Mesendoderm (in vitro differentiated cells): ENCODE measurements around the gene LEMD1.

ENCODE experiments used
- DNase-seq: peaks from one replicate; pipeline ENCODE4 v3.0.0; 2013
- H2AK5ac ChIP-seq: 2 replicates; pipeline ENCODE4 v1.6.1; 2013; ENCODE audit warnings: low read length, inconsistent platforms
- H2BK120ac ChIP-seq: 2 replicates; pipeline ENCODE4 v1.6.1; 2013; ENCODE audit warnings: low read depth, mild to moderate bottlenecking, low read length, moderate library complexity, mixed read lengths
- H2BK15ac ChIP-seq: replicated peaks from 2 replicates; pipeline ENCODE4 v1.6.1; 2013; ENCODE audit warnings: low read depth, mild to moderate bottlenecking, moderate library complexity
- H2BK5ac ChIP-seq: 2 replicates; pipeline ENCODE4 v1.6.1; 2013; ENCODE audit warnings: low read length, inconsistent platforms
- H3K18ac ChIP-seq: 2 replicates; pipeline ENCODE4 v1.6.1; 2013; ENCODE audit warnings: mild to moderate bottlenecking, low read length, mixed read lengths
- H3K23ac ChIP-seq: one replicate; pipeline ENCODE4 v1.6.1; 2013; ENCODE audit warnings: low read length
- H3K27ac ChIP-seq: 2 replicates; pipeline ENCODE4 v1.5.1; 2013; ENCODE audit warnings: low read depth, mild to moderate bottlenecking, inconsistent platforms, low read length, moderate library complexity
- H3K27me3 ChIP-seq: 2 replicates; pipeline ENCODE4 v1.6.1; 2013; ENCODE audit warnings: low read length, control low read depth, mild to moderate bottlenecking, inconsistent platforms; ENCODE audit not compliant: insufficient read depth, poor library complexity
- H3K36me3 ChIP-seq: 2 replicates; pipeline ENCODE4 v1.6.1; 2013; ENCODE audit warnings: low read length, inconsistent platforms; ENCODE audit not compliant: control insufficient read depth, insufficient read depth
- H3K4ac ChIP-seq: one replicate; pipeline ENCODE4 v1.6.1; 2013; ENCODE audit warnings: low read depth, mild to moderate bottlenecking, low read length, moderate library complexity
- H3K4me1 ChIP-seq: 2 replicates; pipeline ENCODE4 v1.6.1; 2013; ENCODE audit warnings: low read depth, low read length, inconsistent platforms; ENCODE audit not compliant: control insufficient read depth
- H3K4me2 ChIP-seq: 2 replicates; pipeline ENCODE4 v1.6.1; 2013; ENCODE audit warnings: low read length
- H3K4me3 ChIP-seq: 2 replicates; pipeline ENCODE4 v1.5.1; 2013; ENCODE audit warnings: mild to moderate bottlenecking, low read length
- H3K56ac ChIP-seq: one replicate; pipeline ENCODE4 v1.6.1; 2013; ENCODE audit warnings: low read length
- H3K79me1 ChIP-seq: 2 replicates; pipeline ENCODE4 v1.6.1; 2013; ENCODE audit warnings: low read length, inconsistent platforms
- H3K79me2 ChIP-seq: 2 replicates; pipeline ENCODE4 v1.6.1; 2013; ENCODE audit warnings: mild to moderate bottlenecking, low read length; ENCODE audit not compliant: control insufficient read depth, insufficient read depth
- H3K9ac ChIP-seq: 2 replicates; pipeline ENCODE4 v1.6.1; 2013; ENCODE audit warnings: low read length, inconsistent platforms
- H4K5ac ChIP-seq: one replicate; pipeline ENCODE4 v1.6.1; 2013; ENCODE audit warnings: low read length
- H4K8ac ChIP-seq: one replicate; pipeline ENCODE4 v1.6.1; 2013; ENCODE audit warnings: low read depth, mild to moderate bottlenecking, control low read depth, low read length, moderate library complexity
- WGBS: extraction: QIAGEN DNeasy Blood & Tissue Kit; methylation state at CpG from one replicate; pipeline ENCODE4 v1.1.7; 2013; ENCODE audit warnings: low lambda C conversion rate, missing lambda C conversion rate; ENCODE audit not compliant: insufficient coverage; ENCODE audit errors: extremely low coverage; 5-methylcytosine and 5-hydroxymethylcytosine counted together

The LEMD1 gene

GRCh38 chr1:205441716-205442050 lies 19.8 kb upstream of the LEMD1 start:
- no peak overlapping the region for H2BK15ac ChIP-seq
- peak overlapping the region; percentile 22 for H2BK5ac ChIP-seq
- peak overlapping the region; percentile 78 for H3K56ac ChIP-seq
- no peak overlapping the region for H3K4me3 ChIP-seq
- no peaks in the 10 kb centered on the region for H3K36me3 ChIP-seq
- peak overlapping the region; percentile 47 for H3K9ac ChIP-seq
- peak overlapping the region; percentile 56 for H3K23ac ChIP-seq
- H4K5ac ChIP-seq, result no peak overlapping the region
- H3K79me1 ChIP-seq, result peaks cover 6% of the 10 kb centered on the region
- no peak overlapping the region for H3K4ac ChIP-seq
- no peak overlapping the region for H4K8ac ChIP-seq
- peak overlapping the region; percentile 9 for H3K4me2 ChIP-seq
- peaks cover 38% of the 10 kb centered on the region for H3K4me1 ChIP-seq
- H3K27me3 ChIP-seq, result no peaks in the 10 kb centered on the region
- no peak overlapping the region for H2BK120ac ChIP-seq
- DNase-seq, result no peak
- peak overlapping the region; percentile 74 for H2AK5ac ChIP-seq
- no peaks in the 10 kb centered on the region for H3K79me2 ChIP-seq
- H3K18ac ChIP-seq, result peak overlapping the region; percentile 8
- no CpG with 5 or more reads among the region's 3 CpGs for WGBS
- H3K27ac ChIP-seq, result peak overlapping the region; percentile 93

GRCh38 chr1:205441318-205441633 lies 19.4 kb upstream of the LEMD1 start:
- no peaks in the 10 kb centered on the region for H3K27me3 ChIP-seq
- peaks cover 35% of the 10 kb centered on the region for H3K4me1 ChIP-seq
- no peaks in the 10 kb centered on the region for H3K79me2 ChIP-seq
- no CpG with 5 or more reads among the region's 6 CpGs for WGBS
- peak overlapping the region; percentile 9 for H3K4me2 ChIP-seq
- H2BK5ac ChIP-seq, result no peak overlapping the region
- no peak overlapping the region for H2AK5ac ChIP-seq
- no peak overlapping the region for H3K9ac ChIP-seq
- peak overlapping the region; percentile 93 for H3K27ac ChIP-seq
- H4K8ac ChIP-seq, result no peak overlapping the region
- H3K18ac ChIP-seq, result no peak overlapping the region
- H3K56ac ChIP-seq, result peak overlapping the region; percentile 62
- no peak overlapping the region for H2BK15ac ChIP-seq
- peaks cover 3% of the 10 kb centered on the region for H3K79me1 ChIP-seq
- H3K23ac ChIP-seq, result no peak overlapping the region
- H3K36me3 ChIP-seq, result no peaks in the 10 kb centered on the region
- no peak overlapping the region for H3K4ac ChIP-seq
- no peak overlapping the region for H2BK120ac ChIP-seq
- H3K4me3 ChIP-seq, result no peak overlapping the region
- H4K5ac ChIP-seq, result no peak overlapping the region
- DNase-seq, result no peak

GRCh38 chr1:205440476-205441317 lies 18.8 kb upstream of the LEMD1 start:
- H3K79me1 ChIP-seq, result peaks cover 2% of the 10 kb centered on the region
- H3K36me3 ChIP-seq, result no peaks in the 10 kb centered on the region
- H3K18ac ChIP-seq, result peak overlapping the region; percentile 17
- H3K4me3 ChIP-seq, result no peak overlapping the region
- WGBS, result no CpG with 5 or more reads among the region's 15 CpGs
- peak overlapping the region; percentile 93 for H3K27ac ChIP-seq
- H3K27me3 ChIP-seq, result no peaks in the 10 kb centered on the region
- H2BK5ac ChIP-seq, result peak overlapping the region; percentile 75
- no peaks in the 10 kb centered on the region for H3K79me2 ChIP-seq
- no peak overlapping the region for H3K23ac ChIP-seq
- H2BK15ac ChIP-seq, result no peak overlapping the region
- H3K4ac ChIP-seq, result peak overlapping the region; percentile 81
- no peak overlapping the region for H4K8ac ChIP-seq
- H3K9ac ChIP-seq, result peak overlapping the region; percentile 62
- no peak overlapping the region for H2BK120ac ChIP-seq
- H2AK5ac ChIP-seq, result no peak overlapping the region
- DNase-seq, result peak; percentile 97
- peak overlapping the region; percentile 84 for H3K56ac ChIP-seq
- no peak overlapping the region for H3K4me2 ChIP-seq
- H3K4me1 ChIP-seq, result peaks cover 32% of the 10 kb centered on the region
- no peak overlapping the region for H4K5ac ChIP-seq

GRCh38 chr1:205440121-205440475 lies 18.2 kb upstream of the LEMD1 start:
- no peaks in the 10 kb centered on the region for H3K79me2 ChIP-seq
- peaks cover 27% of the 10 kb centered on the region for H3K4me1 ChIP-seq
- no peaks in the 10 kb centered on the region for H3K27me3 ChIP-seq

GRCh38 chr1:205438213-205439158 lies 16.6 kb upstream of the LEMD1 start:
- peaks cover 22% of the 10 kb centered on the region for H3K4me1 ChIP-seq
- peak; percentile 61 for DNase-seq
- H3K9ac ChIP-seq, result no peak overlapping the region
- H2AK5ac ChIP-seq, result no peak overlapping the region
- no peak overlapping the region for H3K4me2 ChIP-seq
- peaks cover 2% of the 10 kb centered on the region for H3K79me1 ChIP-seq
- no peak overlapping the region for H3K56ac ChIP-seq
- no peak overlapping the region for H3K23ac ChIP-seq
- no peak overlapping the region for H3K18ac ChIP-seq
- no peak overlapping the region for H3K4me3 ChIP-seq
- no peak overlapping the region for H2BK15ac ChIP-seq
- H3K36me3 ChIP-seq, result no peaks in the 10 kb centered on the region
- H4K8ac ChIP-seq, result no peak overlapping the region
- no peaks in the 10 kb centered on the region for H3K79me2 ChIP-seq
- no peak overlapping the region for H2BK120ac ChIP-seq
- WGBS, result no CpG with 5 or more reads among the region's 13 CpGs
- H3K27me3 ChIP-seq, result no peaks in the 10 kb centered on the region
- no peak overlapping the region for H4K5ac ChIP-seq
- no peak overlapping the region for H2BK5ac ChIP-seq
- no peak overlapping the region for H3K27ac ChIP-seq
- no peak overlapping the region for H3K4ac ChIP-seq

More at GRCh38 chr1:205440121-205440475, 18.2 kb upstream of the LEMD1 start:
- DNase-seq, result no peak
- no peaks in the 10 kb centered on the region for H3K36me3 ChIP-seq
- H3K18ac ChIP-seq, result peak overlapping the region; percentile 17
- H3K9ac ChIP-seq, result peak overlapping the region; percentile 19
- H3K4me2 ChIP-seq, result no peak overlapping the region
- H4K5ac ChIP-seq, result no peak overlapping the region
- peak overlapping the region; percentile 81 for H3K4ac ChIP-seq
- H2BK5ac ChIP-seq, result no peak overlapping the region
- WGBS, result no CpG with 5 or more reads among the region's 5 CpGs
- H2BK120ac ChIP-seq, result no peak overlapping the region
- no peak overlapping the region for H3K4me3 ChIP-seq
- H3K56ac ChIP-seq, result peak overlapping the region; percentile 84
- no peak overlapping the region for H2AK5ac ChIP-seq
- no peak overlapping the region for H4K8ac ChIP-seq
- peak overlapping the region; percentile 93 for H3K27ac ChIP-seq
- H2BK15ac ChIP-seq, result no peak overlapping the region
- H3K23ac ChIP-seq, result no peak overlapping the region
- H3K79me1 ChIP-seq, result peaks cover 2% of the 10 kb centered on the region
